RCC 7860 (cell line): Measurements from ENCODE around the gene CARMIL1.
A peak's percentile ranks its signal among the peaks of the same experiment; 100 is the strongest.

Source experiments
- DNase-seq: peaks from one replicate; pipeline ENCODE4 v3.0.0-alpha.2; 2015; ENCODE audit warnings: low spot score
- FAIRE-seq: peaks from 2 replicates; lab custom pipeline; 2012; peaks lifted over from hg19 to GRCh38; lab: Jason Lieb, UNC

Gene CARMIL1

DNA sequence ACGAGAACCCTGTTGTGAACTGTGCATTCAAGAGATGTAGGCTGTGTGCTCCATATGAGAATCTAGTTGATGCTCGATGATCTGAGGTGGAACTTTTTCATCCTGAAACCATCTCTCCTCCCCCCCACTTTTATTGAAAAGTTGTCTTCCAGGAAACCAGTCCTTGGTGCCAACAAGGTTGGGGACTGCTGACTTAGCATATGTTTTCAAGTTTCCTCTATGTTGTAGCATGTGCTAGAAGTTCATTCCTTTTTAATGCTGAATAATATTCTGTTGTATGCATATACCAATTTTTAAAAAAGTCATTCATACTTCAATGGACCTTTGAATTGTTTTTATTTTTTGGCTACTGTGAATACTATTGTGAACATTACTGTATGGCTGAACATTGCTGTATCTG, 27.2 kb downstream of the CARMIL1 start:
- no peak for FAIRE-seq
- DNase-seq = no peak

DNA sequence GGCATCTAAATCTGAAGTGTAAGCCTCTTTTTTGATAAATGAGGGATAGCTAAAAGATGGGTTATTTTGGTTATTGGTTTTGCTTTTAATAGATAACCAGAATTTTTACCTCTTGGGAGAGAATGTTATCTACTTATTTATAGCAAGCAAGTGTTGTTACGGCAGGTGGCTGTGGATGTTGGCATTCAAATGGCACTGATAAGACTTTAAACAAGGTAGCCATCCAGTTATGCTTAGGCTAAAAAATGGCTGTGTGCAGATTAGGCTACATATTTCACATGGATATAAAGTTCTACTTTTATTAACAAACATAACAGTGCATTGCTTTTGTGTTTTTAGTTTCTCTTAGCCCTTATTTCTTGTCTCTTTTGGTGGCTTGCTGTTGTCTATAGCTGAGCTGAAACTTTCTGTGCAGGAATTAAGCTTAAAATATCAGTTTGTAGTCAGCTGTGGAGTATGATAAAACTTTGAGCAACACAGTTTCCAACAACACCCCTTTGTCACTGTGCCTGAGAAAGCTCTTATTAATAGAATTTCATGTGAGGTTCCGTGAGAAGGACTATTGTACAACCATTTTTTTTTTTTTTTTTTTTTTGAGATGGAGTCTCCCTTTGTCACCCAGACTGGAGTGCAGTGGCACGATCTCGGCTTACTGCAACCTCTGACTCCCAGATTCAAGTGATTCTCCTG, 28.8 kb downstream of the CARMIL1 start:
- FAIRE-seq (no peak), DNase-seq (no peak)

DNA sequence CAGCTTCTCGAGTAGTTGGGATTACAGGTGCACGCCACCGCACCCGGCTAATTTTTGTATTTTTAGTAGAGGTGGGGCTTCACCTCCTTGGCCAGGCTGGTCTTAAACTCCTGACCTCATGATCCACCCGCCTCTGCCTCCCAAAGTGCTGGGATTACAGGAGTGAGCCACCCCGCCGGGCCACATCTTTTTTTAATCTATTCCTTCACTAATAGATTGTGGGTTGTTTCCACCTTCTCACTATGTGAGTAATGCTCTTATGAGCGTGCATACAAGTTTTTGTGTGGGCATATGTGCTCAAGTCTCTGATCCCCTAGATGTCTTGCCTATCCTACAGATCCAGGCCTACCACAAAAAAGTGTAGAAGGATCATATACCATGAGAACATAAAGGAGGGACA, 30.7 kb downstream of the CARMIL1 start:
- FAIRE-seq (no peak), DNase-seq (no peak)

DNA sequence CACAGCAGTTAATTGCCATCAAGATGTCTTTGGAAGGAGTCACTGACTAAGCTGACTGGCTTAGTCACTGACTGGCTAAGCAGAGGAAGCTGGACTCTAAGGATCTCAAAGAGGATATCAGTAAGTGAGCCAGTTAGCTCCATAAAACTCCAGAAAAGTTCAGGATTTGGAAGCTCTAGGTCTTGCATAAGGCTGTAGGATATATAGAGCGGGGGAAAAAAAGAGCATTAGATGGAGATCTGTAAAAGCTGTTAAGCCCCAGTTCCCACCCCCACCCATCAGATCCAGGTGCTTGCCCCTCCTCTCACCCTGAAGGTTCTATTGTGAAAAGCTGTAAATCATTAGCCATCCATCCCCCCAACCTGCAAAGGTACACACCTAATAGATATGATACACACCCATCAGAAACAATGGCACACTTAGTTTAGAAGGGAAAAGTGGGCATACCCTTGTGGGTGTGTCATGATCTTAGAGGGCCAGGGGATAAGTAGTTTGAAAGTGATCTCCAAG, 32.2 kb downstream of the CARMIL1 start:
- FAIRE-seq (peak; percentile 90), DNase-seq (peak; percentile 68)

DNA sequence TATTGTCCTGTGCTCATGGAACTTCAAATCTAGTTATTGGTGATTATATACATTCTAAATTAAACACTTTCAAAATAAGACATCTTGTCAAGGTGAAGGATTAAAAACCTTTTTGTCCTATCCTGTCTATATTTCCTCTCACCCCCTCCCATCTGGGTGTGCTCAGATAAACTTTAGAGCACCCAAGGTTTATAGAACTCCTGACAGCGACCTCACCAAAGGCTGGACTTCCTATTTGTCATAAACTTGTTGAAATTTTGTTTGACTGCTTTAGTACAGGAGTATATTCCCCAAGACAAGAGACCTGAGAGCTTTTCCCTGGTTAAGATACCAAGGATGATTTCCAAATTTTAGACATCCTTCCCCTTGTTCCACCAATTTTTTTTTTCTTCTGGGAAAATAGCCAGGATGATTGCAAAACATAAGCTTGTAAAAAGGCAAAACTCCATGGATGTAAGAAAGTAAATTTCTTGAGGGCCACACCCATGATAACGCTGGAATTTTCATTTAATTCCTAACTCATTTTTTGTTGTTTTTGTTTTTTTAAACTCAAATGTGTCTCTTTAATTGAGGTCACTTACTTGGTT, 33.0 kb downstream of the CARMIL1 start:
- FAIRE-seq (no peak), DNase-seq (no peak)

DNA sequence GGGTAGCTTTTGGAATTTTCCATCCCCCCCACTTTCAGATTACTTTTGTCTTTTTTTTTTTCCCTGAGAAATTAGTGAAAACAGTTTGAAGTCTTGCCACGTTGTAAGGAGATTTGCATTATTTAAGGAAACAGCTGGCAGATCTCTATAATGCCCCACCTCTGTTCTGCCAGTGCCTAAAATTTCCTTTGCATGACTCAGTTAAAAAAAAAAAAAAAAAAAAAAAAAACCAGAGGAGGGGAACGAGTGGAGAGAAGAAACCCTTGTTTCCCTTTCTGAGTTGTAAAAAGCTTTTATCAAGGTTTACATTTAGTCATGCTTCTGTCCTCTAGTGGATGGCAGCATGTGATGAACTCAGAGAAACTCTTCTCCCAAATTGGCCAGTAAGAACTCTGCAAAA, 33.5 kb downstream of the CARMIL1 start:
- DNase-seq (peak; percentile 23), FAIRE-seq (peak; percentile 51)

DNA sequence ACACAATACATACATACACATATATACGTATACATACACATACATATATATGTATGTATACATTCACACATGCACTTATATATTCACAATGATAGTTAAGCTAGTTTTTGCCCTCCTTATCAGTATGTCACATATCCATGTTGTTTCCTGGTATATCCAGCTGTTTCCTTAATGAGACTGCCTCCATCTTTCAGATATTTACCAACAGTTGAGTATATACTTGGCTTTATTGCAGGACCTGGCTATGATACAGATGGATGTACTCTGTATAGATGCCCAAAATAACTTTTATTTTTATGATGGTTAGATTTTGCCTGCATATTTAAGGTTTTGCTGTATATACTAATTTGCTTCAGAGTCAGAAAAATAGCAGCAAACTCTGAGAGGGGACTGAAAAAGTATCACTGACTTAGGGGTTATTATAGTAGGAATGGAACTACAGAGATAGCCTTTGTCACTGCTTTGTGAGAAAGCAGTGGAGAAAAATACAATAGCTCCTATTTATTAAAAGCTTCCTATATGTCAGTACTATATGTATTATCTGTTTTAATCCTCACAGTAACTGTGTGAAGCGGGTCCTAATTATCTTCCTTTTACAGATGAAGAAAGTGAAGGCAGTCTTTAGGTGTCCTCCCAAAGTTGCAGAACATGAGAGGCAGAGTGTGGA, 35.5 kb downstream of the CARMIL1 start:
- no peak for DNase-seq
- no peak for FAIRE-seq

DNA sequence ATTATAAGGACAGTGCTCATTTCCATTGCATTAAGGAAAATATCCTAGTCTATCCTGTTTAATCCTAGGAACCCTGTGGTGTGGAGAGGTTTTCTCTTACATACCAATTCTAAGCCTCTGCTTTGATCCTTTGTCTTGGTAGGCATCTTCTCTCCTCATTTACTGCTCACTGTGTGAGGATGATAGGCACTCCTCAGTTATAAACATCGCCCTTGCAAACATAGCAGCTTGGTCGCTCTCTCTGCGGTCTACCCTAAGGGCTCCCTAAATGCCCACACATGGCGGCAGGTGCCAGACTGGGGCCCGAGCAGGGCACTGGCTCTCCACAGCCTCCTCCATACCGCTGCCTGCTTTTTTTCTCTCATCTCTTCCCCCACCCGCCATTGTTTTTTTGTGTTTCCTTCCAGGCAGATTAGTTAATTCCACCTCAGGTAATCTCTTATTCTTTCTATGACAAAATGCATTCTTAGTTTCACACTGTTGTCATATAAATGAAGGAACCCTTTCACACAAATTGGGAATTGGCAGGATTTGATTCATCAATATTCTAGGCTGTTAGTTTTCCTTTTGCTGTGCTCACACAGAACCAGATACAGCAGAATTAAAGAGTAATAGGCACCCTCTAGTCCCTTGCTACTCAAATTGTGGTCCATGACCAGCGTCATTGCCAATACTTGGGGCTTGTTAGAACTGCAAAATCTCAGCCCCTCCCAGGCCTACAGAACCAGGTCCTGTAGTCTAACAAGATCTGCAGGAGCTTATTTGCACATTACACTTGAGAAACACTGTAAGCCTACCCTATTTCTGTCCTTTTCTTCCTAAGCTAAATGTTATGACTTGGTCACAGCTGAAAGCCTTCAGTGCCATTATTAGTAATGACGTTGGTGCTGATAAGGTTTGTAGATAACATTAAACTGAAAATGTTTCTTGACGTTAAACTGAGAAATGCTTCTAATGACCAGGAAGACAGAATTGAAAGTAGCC, 36.3 kb downstream of the CARMIL1 start:
- no peak for DNase-seq
- FAIRE-seq = no peak

DNA sequence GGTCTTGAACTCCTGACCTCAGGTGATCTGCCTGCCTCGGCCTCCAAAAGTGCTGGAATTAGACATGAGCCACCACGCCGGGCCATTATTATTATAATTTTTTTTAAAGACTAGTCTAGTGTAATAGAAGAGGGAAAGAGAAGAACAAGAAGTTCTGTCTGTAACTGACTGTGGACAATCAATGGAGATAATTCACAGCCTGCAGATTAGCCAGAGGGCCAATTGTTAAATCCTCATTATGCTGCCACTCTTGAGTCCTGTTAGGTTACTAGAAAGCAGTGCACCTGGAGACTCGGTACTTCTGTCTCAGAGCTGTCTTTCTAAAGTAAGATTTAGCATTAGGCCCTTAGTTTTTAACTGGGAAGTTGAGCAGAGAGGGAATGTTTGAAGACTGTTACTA, 37.5 kb downstream of the CARMIL1 start:
- FAIRE-seq (no peak), DNase-seq (no peak)

DNA sequence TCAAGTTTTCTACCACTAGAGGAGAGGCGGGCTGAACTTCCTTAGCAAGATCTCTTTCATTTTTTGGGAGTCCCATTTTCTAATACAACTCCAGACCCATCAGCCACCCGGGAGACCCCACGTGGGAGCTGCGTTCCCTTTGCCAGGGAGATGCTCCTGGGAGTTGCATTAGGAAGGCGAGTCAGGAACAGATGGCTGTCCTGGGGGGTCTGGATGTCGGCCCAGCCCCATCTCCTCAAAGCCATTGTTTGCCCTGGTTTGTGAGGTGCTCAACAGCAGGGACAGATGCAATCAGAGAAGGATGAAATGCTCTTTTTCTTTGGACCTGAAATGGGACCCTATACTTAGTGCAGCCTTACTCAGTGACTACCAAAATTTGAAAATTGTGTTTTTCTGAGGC, 39.4 kb downstream of the CARMIL1 start:
- DNase-seq (no peak), FAIRE-seq (no peak)

DNA sequence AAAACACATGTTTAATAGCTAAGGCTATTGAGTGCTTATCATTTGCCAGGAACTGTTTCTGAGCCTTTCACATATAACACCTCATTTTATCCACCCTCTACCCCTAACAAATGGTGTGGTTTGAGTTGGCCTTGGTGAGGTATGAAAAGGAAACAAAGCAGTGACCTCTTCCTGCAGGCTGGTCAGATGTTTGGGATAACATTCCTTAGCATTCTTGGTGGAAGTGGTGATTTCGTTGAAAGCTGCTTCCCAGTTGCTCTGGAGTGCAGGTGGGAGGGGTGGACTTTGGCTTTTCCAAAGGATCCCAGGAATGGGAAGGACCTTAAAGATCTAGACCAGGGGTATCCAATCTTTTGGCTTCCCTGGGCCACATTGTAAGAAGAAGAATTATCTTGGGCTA, 41.3 kb downstream of the CARMIL1 start:
- FAIRE-seq (no peak), DNase-seq (no peak)

DNA sequence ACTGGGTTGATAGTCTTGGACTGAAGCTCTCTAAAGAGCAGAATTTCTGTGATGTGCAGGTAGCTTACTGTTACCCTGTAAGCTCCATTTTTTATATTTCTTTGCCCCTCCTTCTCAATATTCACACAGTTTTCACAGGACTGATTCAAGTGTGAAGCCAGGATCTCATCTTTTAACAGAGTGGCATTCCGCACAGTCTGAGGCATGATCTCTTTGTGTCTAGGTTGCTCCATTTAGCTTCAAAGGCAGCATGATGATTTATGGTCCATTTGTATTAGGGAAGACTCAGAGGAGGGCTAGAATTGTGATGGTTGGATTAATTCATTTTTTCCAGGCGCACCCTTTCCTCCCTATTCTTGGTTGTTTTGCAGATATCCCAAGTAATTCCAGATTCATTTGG, 43.5 kb downstream of the CARMIL1 start:
- FAIRE-seq = no peak
- DNase-seq = no peak

DNA sequence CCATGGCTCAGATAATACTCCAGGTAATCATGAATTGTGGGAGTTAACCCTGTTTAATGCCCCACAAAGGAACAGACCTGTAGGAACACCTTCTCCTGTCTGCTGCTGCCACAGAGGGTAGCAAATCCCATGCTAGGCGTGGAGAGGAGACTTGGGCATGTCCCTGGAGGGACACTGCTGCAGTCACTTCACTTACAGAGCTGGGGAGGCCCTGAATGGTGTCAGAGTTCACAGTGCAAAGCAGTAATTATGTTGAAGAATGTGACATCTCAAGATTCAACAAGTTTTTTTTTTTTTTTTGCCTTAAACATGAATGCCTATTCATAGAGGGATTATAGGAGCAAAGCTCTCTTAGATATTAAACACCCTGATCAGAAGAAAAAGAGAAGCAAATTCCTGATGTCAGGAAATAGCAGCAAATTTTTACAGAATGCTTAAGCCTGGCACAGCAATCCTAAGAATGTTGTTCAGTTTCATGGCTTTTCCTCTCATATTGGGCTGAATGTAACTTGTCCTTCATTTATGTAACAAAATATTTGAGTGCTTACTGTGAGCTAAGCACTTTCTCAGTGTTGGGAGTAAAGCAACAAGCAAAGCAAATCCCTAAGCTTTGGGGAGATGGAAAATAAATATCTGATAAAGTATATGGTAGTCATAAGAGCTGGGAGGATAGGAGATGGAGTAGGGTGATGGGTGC, 45.0 kb downstream of the CARMIL1 start:
- no peak for DNase-seq
- no peak for FAIRE-seq

DNA sequence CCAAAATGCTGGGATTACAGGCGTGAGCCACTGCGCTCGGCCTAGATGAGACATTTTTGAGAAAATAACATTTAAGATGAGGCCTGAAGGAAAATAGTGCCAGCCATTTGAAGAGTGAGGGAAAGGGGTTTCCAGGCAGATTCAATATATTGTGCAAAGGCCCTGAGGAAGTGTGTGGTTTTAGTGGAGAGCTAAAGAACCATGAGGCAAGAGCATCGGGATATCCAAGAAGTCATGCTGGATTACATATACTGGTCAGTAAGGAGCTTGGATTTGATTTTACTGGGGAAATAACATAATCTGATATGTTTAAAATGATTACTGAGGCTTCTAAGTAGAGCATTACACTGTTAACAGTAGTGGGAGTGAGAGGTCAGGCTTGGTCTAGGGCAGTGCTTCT, 47.0 kb downstream of the CARMIL1 start:
- DNase-seq (no peak), FAIRE-seq (no peak)

DNA sequence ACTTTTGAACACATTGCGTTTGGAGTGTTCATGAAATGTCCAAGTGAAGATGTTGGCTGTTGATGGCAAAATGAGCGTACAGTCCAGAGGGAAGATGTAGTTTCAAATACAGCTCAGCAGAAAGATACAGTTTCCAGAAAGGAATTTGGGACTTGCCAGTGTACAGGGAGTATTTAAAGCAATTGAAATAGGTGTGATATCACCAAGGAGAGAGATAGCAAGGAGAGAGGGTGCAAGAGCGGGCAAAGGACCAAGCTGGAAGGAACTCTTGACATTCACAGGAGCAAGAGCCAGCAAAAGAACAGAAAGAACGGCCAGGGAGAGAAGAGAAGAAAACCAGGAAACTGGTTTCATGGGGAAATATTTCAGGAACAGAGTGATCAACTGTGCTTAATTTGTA, 47.8 kb downstream of the CARMIL1 start:
- no peak for DNase-seq
- no peak for FAIRE-seq

DNA sequence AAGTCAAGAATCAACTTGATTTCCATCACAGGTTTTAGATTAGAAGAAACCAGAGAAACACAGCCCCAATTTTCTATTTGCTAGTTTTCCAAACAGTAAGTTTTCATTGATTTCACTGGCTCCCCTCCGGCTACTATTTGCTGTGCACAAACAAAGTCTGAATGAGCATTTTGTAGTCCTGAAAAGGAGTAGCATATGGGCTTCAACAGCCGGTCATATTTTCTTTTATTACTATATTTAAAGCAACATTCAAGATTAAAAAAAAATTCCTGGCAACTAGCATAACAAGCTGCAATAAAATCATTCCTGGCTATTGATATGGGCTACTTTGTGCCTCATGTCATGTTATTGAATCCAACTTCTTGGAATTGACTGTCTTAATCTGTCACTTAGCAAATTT, 48.3 kb downstream of the CARMIL1 start:
- no peak for FAIRE-seq
- no peak for DNase-seq

DNA sequence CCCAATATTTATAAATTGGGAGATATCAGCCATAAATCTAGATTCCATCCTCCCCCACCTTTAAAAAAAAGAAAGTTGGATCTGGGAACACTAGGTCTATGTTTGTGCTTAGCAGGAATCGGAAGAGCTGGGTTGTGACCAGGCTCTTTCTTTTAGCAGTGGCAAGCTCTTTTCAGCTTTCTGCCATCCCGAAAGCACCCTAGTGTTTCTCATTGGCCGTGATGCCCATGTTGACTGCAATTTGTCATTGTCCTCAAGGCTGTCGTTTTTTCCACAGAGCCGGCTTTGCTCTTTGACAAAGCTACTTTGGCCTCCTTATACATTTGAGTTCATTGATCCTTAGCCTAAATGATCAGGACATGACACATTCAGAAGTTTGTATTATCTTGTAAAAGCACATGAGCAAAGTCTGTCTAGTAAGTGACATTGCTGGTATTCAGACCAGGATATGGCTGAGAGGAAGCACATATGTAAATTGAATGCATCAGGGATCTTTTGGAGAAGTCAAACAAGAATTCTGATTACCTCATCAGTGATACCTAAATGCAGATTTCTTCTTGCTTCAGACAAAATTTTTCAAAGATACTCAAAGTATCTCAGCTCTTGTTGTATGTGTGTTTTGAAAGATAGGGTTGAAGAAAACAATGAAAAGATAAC, 50.1 kb downstream of the CARMIL1 start:
- FAIRE-seq (no peak), DNase-seq (no peak)

DNA sequence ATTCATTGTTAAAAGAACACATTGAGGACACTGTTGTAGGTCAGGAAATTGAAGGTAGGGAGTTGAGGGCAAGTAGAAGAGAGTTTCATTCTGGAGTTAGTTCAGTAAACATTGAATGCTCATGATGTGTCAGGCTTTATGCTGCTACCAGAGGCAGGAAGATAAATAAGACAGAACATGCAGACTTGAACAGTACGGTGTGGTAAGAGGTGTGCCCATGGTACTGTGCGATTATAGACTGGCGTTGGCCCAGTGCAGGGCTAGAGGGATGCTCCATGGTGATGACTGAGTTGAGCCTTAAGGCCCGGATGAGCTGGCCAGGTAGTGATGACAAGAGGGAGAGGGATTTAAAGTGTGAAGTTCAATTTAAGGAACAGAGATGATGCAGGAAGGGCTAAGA, 50.8 kb downstream of the CARMIL1 start:
- DNase-seq = no peak
- no peak for FAIRE-seq

DNA sequence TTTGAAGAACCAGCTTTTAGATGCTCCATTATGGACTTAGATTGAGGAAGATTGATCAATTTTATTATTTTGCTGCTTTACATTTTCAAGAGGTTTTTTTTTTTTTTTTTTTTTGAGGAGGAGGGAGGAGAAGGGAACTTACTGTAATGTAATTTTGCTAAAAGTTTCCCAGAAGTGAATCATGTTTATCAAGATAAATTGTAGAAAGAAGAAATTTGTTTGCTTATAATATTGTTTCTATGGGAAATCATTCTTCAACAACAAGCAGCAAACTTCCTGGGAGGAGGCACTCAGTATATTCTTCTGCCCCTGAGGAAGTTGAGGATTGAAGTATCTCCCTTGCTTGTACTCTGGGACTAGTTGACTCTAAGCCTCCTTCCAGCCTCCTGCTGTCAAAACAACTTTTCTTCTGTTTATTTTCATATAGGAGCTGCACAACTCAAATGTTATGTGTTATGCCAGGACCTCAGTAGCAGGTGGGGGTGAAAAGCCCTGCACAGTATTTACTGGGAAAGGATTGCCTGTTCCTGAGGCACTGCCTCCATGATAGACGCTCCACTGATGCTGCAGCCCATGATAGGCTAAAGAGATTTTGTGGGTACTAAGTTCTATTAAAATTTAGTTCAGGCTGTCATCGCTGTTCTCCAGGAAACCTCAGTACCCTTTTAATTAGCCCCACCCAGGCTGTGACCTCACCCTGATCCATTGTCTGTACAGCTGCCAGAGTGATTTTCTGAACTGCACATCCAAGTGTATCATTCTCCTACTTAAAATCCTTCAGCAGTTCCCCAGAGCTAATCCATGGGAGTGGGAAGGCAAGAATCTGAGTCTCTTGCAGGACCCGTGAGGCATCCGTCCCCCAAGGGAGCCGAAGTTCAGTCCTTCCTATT, 51.9 kb downstream of the CARMIL1 start:
- no peak for DNase-seq
- FAIRE-seq = no peak
